SK-N-SH (cell line): ENCODE results near the gene FCER2. TPM values are rescaled to one million over a fixed set of nuclear protein-coding genes. Genes with fewer than 3 reads are reported as not detected.

Experiments
- CTCF ChIA-PET: fragments of 300-600, 350-600 bp; formaldehyde crosslinking; extraction: SDS; loops from one replicate; lab custom pipeline; 2021; lab: Yijun Ruan, JAX
- POLR2A ChIA-PET: fragments of 350-600 bp; sonication (Branson Sonifier 250); formaldehyde crosslinking; extraction: SDS; loops from one replicate; lab custom pipeline; 2020; ENCODE audit warnings: antibody characterized with exemption, inconsistent platforms; lab: Yijun Ruan, JAX
- DNase-seq: peaks from one replicate; pipeline ENCODE4 v3.0.0; 2012
- H2AFZ ChIP-seq: fragments of 200-600 bp; sonication (generic); 2 replicates; pipeline ENCODE4 v1.8.1; 2016; ENCODE audit warnings: antibody characterized with exemption, mild to moderate bottlenecking, low read depth
- H3F3A ChIP-seq: fragments of 200-600 bp; sonication (generic); replicated peaks from 2 replicates; pipeline ENCODE3; 2016; ENCODE audit warnings: antibody characterized with exemption, mild to moderate bottlenecking; ENCODE audit not compliant: insufficient read depth
- H3K27ac ChIP-seq, 2 experiments: fragments of 200-500 bp in 1 of 2; fragments of 200-600 bp in 1 of 2; sonication (Bioruptor generic) in 1 of 2; sonication (generic), shearing (Covaris generic) in 1 of 2; 2 replicates each; pipeline versions ENCODE4 v1.5.1 to v1.6.1; 2014 to 2016; ENCODE audit warnings: low read depth in 2 of 2, inconsistent platforms in 1 of 2, low read length in 1 of 2, mild to moderate bottlenecking in 1 of 2, mixed read lengths in 1 of 2
- H3K27me3 ChIP-seq: fragments of 200-600 bp; sonication (generic), shearing (Covaris generic); 2 replicates; pipeline ENCODE4 v1.6.1; 2016; ENCODE audit warnings: mixed run types; ENCODE audit not compliant: insufficient read depth
- H3K36me3 ChIP-seq, 2 experiments: fragments of 200-500 bp in 1 of 2; fragments of 200-600 bp in 1 of 2; sonication (Bioruptor generic) in 1 of 2; sonication (generic) in 1 of 2; replicated peaks in 1 of 2; 2 replicates each; pipeline versions ENCODE3 to v1.5.1; 2014 to 2016; ENCODE audit warnings: low read length in 1 of 2, mild to moderate bottlenecking in 1 of 2; ENCODE audit not compliant: insufficient read depth in 2 of 2, control insufficient read depth in 1 of 2
- H3K4me1 ChIP-seq, 2 experiments: fragments of 200-500 bp in 1 of 2; fragments of 200-600 bp in 1 of 2; sonication (Bioruptor generic) in 1 of 2; sonication (generic), shearing (Covaris generic) in 1 of 2; 2 replicates each; pipeline versions ENCODE4 v1.5.1 to v1.6.1; 2014 to 2016; ENCODE audit warnings: low read depth in 1 of 2, low read length in 1 of 2, mixed run types in 1 of 2; ENCODE audit not compliant: insufficient read depth in 2 of 2, control insufficient read depth in 1 of 2
- H3K4me2 ChIP-seq: fragments of 200-600 bp; sonication (generic), shearing (Covaris generic); 2 replicates; pipeline ENCODE4 v1.6.1; 2017; ENCODE audit warnings: mixed run types
- H3K4me3 ChIP-seq, 2 experiments: fragments of 200-500 bp in 1 of 2; fragments of 200-600 bp in 1 of 2; sonication (Bioruptor generic) in 1 of 2; sonication (generic), shearing (Covaris generic) in 1 of 2; 2 replicates each; pipeline versions ENCODE4 v1.5.1 to v1.8.1; 2014 to 2016; ENCODE audit warnings: low read depth in 2 of 2, inconsistent platforms in 1 of 2, low read length in 1 of 2, mild to moderate bottlenecking in 1 of 2, mixed read lengths in 1 of 2, moderate library complexity in 1 of 2
- H3K79me2 ChIP-seq: fragments of 200-600 bp; sonication (generic); 2 replicates; pipeline ENCODE4 v1.8.1; 2017; ENCODE audit warnings: mild to moderate bottlenecking; ENCODE audit not compliant: insufficient read depth
- H3K9ac ChIP-seq: fragments of 200-600 bp; sonication (generic); 2 replicates; pipeline ENCODE4 v1.6.1; 2017; ENCODE audit warnings: mixed run types
- H3K9me2 ChIP-seq: fragments of 200-600 bp; sonication (generic); 2 replicates; pipeline ENCODE4 v1.6.1; 2017; ENCODE audit warnings: mixed run types
- H3K9me3 ChIP-seq: fragments of 200-600 bp; sonication (generic); 2 replicates; pipeline ENCODE4 v1.6.1; 2017; ENCODE audit warnings: mixed run types, mild to moderate bottlenecking, moderate library complexity
- H4K20me1 ChIP-seq: fragments of 200-600 bp; sonication (generic); 2 replicates; pipeline ENCODE4 v1.6.1; 2017; ENCODE audit warnings: mild to moderate bottlenecking, mixed run types; ENCODE audit not compliant: insufficient read depth
- CHD2 ChIP-seq: fragments of 150-350 bp; IDR thresholded peaks from 2 replicates; pipeline ENCODE4 v1.6.1; 2018; ENCODE audit warnings: low read length; ENCODE audit not compliant: partially characterized antibody
- EP300 ChIP-seq, 2 experiments: IDR thresholded peaks; 2 replicates each; pipeline versions ENCODE4 v1.4.0 to v1.6.1; 2012; ENCODE audit warnings: borderline replicate concordance in 1 of 2, low read depth in 1 of 2, low read length in 1 of 2
- EZH2phosphoT487 ChIP-seq: fragments of 200-600 bp; sonication (generic); IDR thresholded peaks from 2 replicates; pipeline ENCODE4 v1.6.1; 2017; ENCODE audit warnings: low read depth, mixed run types, mild to moderate bottlenecking, antibody characterized with exemption, moderate library complexity, borderline replicate concordance
- FOXJ3 ChIP-seq: sonication (generic); formaldehyde crosslinking; IDR thresholded peaks from 2 replicates; pipeline ENCODE4 v1.5.1; 2020; ENCODE audit warnings: mild to moderate bottlenecking, missing genetic modification reagents
- FOXM1 ChIP-seq: IDR thresholded peaks from 2 replicates; pipeline ENCODE4 v1.4.0; 2012; ENCODE audit warnings: low read depth, mild to moderate bottlenecking
- GABPA ChIP-seq: IDR thresholded peaks from 2 replicates; pipeline ENCODE4 v1.4.0; 2012; ENCODE audit warnings: low read depth, mild to moderate bottlenecking
- JUND ChIP-seq: IDR thresholded peaks from 2 replicates; pipeline ENCODE4 v1.4.0; 2012
- MEF2A ChIP-seq: IDR thresholded peaks from 2 replicates; pipeline ENCODE4 v1.4.0; 2012; ENCODE audit warnings: low read depth, borderline replicate concordance
- NFIC ChIP-seq: IDR thresholded peaks from 2 replicates; pipeline ENCODE4 v1.4.0; 2012; ENCODE audit warnings: borderline replicate concordance
- NRF1 ChIP-seq: IDR thresholded peaks from 2 replicates; pipeline ENCODE4 v1.6.1; 2012; ENCODE audit warnings: low read depth, mild to moderate bottlenecking, low read length
- POLR2AphosphoS5 ChIP-seq: IDR thresholded peaks from 2 replicates; pipeline ENCODE4 v1.6.1; 2012; ENCODE audit warnings: low read depth, low read length
- RCOR1 ChIP-seq: fragments of 150-350 bp; IDR thresholded peaks from 2 replicates; pipeline ENCODE4 v1.6.1; 2017; ENCODE audit warnings: antibody characterized with exemption, low read length
- RFX5 ChIP-seq: IDR thresholded peaks from 2 replicates; pipeline ENCODE4 v1.6.1; 2012; ENCODE audit warnings: mild to moderate bottlenecking, improper control_type of control experiment, low read length
- RXRA ChIP-seq: IDR thresholded peaks from 2 replicates; pipeline ENCODE4 v1.4.0; 2012; ENCODE audit warnings: low read depth, mild to moderate bottlenecking, borderline replicate concordance
- TCF12 ChIP-seq: IDR thresholded peaks from 2 replicates; pipeline ENCODE4 v1.4.0; 2012
- USF1 ChIP-seq: IDR thresholded peaks from 2 replicates; pipeline ENCODE4 v1.4.0; 2012; ENCODE audit warnings: low read depth, borderline replicate concordance
- WGBS: methylation state at CpG from one replicate; pipeline ENCODE4 v1.1.6; 2017; ENCODE audit warnings: low lambda C conversion rate; 5-methylcytosine and 5-hydroxymethylcytosine counted together
- polyA plus RNA-seq, 3 experiments: library from polyadenylated mRNA; depleted of rRNA; stranded (reverse); fragments of >200 nt; gene quantifications; 2 replicates each; pipeline ENCODE4 v1.2.3, GENCODE V29; 2012
- TF ChIP-seq, protein P1 (sequence below): fragments of 200-600 bp; sonication (generic); IDR thresholded peaks from 2 replicates; pipeline ENCODE4 v1.6.1; 2017; ENCODE audit warnings: antibody characterized with exemption, mild to moderate bottlenecking, moderate library complexity
- TF ChIP-seq, protein P2 (sequence below): IDR thresholded peaks from 2 replicates; pipeline ENCODE4 v1.4.0; 2012; ENCODE audit warnings: low read depth, borderline replicate concordance
- TF ChIP-seq, protein P3 (sequence below): fragments of 150-350 bp; IDR thresholded peaks from 2 replicates; pipeline ENCODE4 v1.6.1; 2016; ENCODE audit warnings: mild to moderate bottlenecking, low read depth, low read length

The FCER2 gene
- polyA plus RNA-seq, 1 of the 3 experiments (the other 2 are of a cell fraction) = not detected

DNA sequence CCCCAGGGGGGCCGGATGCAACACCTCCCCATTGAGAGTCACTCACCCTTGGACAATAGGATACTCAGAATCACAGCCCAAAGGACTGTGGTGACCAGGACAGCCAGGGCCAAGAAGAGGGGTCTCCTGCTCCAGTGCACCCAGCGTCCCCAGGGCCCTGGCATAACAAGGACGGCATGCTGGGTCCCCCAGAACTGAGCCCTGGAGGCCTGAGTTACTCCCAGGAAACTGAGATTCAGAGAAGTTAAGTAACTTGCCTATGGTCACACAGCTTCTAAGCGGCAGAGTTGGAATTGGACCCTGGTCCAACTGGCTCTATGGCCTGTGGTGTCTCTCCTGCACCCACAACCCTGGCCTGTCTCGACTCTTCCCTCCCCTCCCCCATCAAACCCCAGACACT is 29.7 kb upstream of the FCER2 start:
- Histone ChIP-seq H3K27ac (no peak overlapping the region), H3K4me2 (no peak overlapping the region)
- POLR2A ChIA-PET = interaction anchor here (0.6 kb wide), 1 partner anchor 63 kb away, joined by 3 read pairs; no protein-coding TSS in a partner anchor

DNA sequence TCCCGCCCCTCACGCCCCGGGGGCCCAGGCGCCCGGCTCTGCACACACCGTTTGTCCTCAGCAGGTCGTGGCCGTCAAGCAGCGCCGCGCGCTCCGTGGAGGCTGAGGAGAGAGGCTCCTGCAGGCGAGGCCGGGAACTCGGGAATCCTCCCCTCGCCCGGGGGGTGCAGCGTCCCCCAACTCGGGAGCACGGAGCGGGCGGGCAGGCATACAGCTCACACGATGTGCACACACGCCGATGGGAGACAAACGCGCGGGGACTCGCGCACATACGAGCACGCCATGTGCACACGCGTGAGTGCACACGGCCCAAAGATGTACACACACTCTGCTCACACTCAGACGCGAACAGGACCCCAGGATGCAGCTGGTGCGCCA is 29.3 kb upstream of the FCER2 start:
- no peak overlapping the region for H2AFZ ChIP-seq
- H3K27ac ChIP-seq = no peak overlapping the region
- DNase-seq = no peak
- ChIA-PET CTCF (no interaction called here), POLR2A (interaction anchor here (0.6 kb wide), 1 partner anchor 63 kb away, joined by 3 read pairs; no protein-coding TSS in a partner anchor)
- no peaks in the 10 kb centered on the region for H3F3A ChIP-seq
- H3K9me3 ChIP-seq = no peaks in the 10 kb centered on the region
- H3K9me2 ChIP-seq = no peaks in the 10 kb centered on the region
- H3K27me3 ChIP-seq = peaks cover 62% of the 10 kb centered on the region
- no peak overlapping the region for H3K4me3 ChIP-seq
- 23% methylated on average over 12 of the region's 39 CpGs for WGBS
- no peak overlapping the region for H3K4me2 ChIP-seq
- no peaks in the 10 kb centered on the region for H3K4me1 ChIP-seq
- no peaks in the 10 kb centered on the region for H4K20me1 ChIP-seq
- H3K9ac ChIP-seq = no peak overlapping the region
- no peaks in the 10 kb centered on the region for H3K79me2 ChIP-seq
- no peaks in the 10 kb centered on the region for H3K36me3 ChIP-seq
- no peak for TF ChIP-seq USF1
- no peak for TF ChIP-seq NFIC
- no peak for TF ChIP-seq NRF1
- TF ChIP-seq RCOR1 = no peak
- TF ChIP-seq EZH2phosphoT487 = no peak
- TF ChIP-seq FOXM1 = no peak
- no peak for TF ChIP-seq MEF2A
- TF ChIP-seq, protein P1, sequence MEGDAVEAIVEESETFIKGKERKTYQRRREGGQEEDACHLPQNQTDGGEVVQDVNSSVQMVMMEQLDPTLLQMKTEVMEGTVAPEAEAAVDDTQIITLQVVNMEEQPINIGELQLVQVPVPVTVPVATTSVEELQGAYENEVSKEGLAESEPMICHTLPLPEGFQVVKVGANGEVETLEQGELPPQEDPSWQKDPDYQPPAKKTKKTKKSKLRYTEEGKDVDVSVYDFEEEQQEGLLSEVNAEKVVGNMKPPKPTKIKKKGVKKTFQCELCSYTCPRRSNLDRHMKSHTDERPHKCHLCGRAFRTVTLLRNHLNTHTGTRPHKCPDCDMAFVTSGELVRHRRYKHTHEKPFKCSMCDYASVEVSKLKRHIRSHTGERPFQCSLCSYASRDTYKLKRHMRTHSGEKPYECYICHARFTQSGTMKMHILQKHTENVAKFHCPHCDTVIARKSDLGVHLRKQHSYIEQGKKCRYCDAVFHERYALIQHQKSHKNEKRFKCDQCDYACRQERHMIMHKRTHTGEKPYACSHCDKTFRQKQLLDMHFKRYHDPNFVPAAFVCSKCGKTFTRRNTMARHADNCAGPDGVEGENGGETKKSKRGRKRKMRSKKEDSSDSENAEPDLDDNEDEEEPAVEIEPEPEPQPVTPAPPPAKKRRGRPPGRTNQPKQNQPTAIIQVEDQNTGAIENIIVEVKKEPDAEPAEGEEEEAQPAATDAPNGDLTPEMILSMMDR = no peak
- TF ChIP-seq JUND = no peak
- TF ChIP-seq GABPA = no peak

More for the DNA sequence above, 29.7 kb upstream of the FCER2 start:
- no peaks in the 10 kb centered on the region for H3K36me3 ChIP-seq
- WGBS = 19% methylated on average over 3 of the region's 5 CpGs
- TF ChIP-seq EZH2phosphoT487 (no peak), POLR2AphosphoS5 (no peak), RFX5 (no peak), CHD2 (no peak), FOXM1 (no peak), TCF12 (no peak), FOXJ3 (no peak), RXRA (no peak), EP300 (IDR thresholded peaks at IDR 0.05; ENCODE audit: borderline replicate concordance in 1 of 2, low read depth in 1 of 2, low read length in 1 of 2) (no peak)
- TF ChIP-seq, protein P1 = no peak
- TF ChIP-seq, protein P2, sequence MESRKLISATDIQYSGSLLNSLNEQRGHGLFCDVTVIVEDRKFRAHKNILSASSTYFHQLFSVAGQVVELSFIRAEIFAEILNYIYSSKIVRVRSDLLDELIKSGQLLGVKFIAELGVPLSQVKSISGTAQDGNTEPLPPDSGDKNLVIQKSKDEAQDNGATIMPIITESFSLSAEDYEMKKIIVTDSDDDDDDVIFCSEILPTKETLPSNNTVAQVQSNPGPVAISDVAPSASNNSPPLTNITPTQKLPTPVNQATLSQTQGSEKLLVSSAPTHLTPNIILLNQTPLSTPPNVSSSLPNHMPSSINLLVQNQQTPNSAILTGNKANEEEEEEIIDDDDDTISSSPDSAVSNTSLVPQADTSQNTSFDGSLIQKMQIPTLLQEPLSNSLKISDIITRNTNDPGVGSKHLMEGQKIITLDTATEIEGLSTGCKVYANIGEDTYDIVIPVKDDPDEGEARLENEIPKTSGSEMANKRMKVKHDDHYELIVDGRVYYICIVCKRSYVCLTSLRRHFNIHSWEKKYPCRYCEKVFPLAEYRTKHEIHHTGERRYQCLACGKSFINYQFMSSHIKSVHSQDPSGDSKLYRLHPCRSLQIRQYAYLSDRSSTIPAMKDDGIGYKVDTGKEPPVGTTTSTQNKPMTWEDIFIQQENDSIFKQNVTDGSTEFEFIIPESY = no peak
- TF ChIP-seq, protein P3, sequence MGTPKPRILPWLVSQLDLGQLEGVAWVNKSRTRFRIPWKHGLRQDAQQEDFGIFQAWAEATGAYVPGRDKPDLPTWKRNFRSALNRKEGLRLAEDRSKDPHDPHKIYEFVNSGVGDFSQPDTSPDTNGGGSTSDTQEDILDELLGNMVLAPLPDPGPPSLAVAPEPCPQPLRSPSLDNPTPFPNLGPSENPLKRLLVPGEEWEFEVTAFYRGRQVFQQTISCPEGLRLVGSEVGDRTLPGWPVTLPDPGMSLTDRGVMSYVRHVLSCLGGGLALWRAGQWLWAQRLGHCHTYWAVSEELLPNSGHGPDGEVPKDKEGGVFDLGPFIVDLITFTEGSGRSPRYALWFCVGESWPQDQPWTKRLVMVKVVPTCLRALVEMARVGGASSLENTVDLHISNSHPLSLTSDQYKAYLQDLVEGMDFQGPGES = no peak
- no peak overlapping the region for H3K9ac ChIP-seq
- DNase-seq = no peak
- H3F3A ChIP-seq = no peaks in the 10 kb centered on the region
- H3K27me3 ChIP-seq = peaks cover 61% of the 10 kb centered on the region
- H3K4me3 ChIP-seq = no peak overlapping the region
- no peak overlapping the region for H2AFZ ChIP-seq
- H3K9me3 ChIP-seq = no peaks in the 10 kb centered on the region
- no peaks in the 10 kb centered on the region for H3K79me2 ChIP-seq
- no peaks in the 10 kb centered on the region for H3K4me1 ChIP-seq
- CTCF ChIA-PET = no interaction called here
- no peaks in the 10 kb centered on the region for H3K9me2 ChIP-seq
- no peaks in the 10 kb centered on the region for H4K20me1 ChIP-seq
